Thoracic aorta (tissue), 2 donors: Measurements from ENCODE around the gene CHRM1. TPM values are rescaled to one million over a fixed set of nuclear protein-coding genes. Genes with fewer than 3 reads are reported as not detected.
A peak's percentile ranks its signal among the peaks of the same experiment; 100 is the strongest.

Source experiments
- ATAC-seq: fragments of 150-250 bp; one replicate; pipeline ENCODE4 v1.8.0; 2017; ENCODE audit warnings: low read depth; ENCODE audit not compliant: insufficient number of reproducible peaks, low FRiP score
- DNase-seq: peaks from one replicate; pipeline ENCODE4 v3.0.0-alpha.2; 2020; ENCODE audit warnings: low spot score
- H3K27ac ChIP-seq, 2 donors: fragments of 200-600 bp; sonication (generic); 1 replicate in 1 of 2; 2 replicates in 1 of 2; pipeline ENCODE4 v1.5.1; 2016; ENCODE audit warnings: mild to moderate bottlenecking in 2 of 2, moderate library complexity in 2 of 2
- H3K27me3 ChIP-seq: fragments of 200-600 bp; sonication (generic); replicated peaks from 2 replicates; pipeline ENCODE4 v1.6.0; 2016; ENCODE audit warnings: mild to moderate bottlenecking; ENCODE audit not compliant: insufficient read depth
- H3K36me3 ChIP-seq: fragments of 200-600 bp; sonication (generic); one replicate; pipeline ENCODE4 v1.5.1; 2016
- H3K4me1 ChIP-seq, 2 donors: fragments of 200-600 bp; sonication (generic); 1 replicate in 1 of 2; 2 replicates in 1 of 2; pipeline versions ENCODE4 v1.5.1 to v1.6.0; 2016; ENCODE audit warnings: low read depth in 2 of 2, mild to moderate bottlenecking in 1 of 2; ENCODE audit not compliant: control insufficient read depth in 1 of 2
- H3K4me3 ChIP-seq: fragments of 200-600 bp; sonication (generic); 2 replicates; pipeline ENCODE4 v1.5.1; 2016; ENCODE audit warnings: mild to moderate bottlenecking
- H3K9me3 ChIP-seq: fragments of 200-600 bp; sonication (generic); 2 replicates; pipeline ENCODE4 v1.5.1; 2016
- total RNA-seq, 2 donors: library from RNA; depleted of rRNA; stranded (reverse); fragments of >200 nt; gene quantifications; one replicate each; pipeline versions ENCODE4 v1.1.0 to v1.2.3, GENCODE V29; 2016
- TF ChIP-seq, protein P1 (sequence below): fragments of 200-600 bp; sonication (generic); IDR thresholded peaks from one replicate; pipeline ENCODE4 v1.5.1; 2019; ENCODE audit warnings: antibody characterized with exemption

The CHRM1 gene
- total RNA-seq, 2 donors from 2014 or later: not detected

DNA sequence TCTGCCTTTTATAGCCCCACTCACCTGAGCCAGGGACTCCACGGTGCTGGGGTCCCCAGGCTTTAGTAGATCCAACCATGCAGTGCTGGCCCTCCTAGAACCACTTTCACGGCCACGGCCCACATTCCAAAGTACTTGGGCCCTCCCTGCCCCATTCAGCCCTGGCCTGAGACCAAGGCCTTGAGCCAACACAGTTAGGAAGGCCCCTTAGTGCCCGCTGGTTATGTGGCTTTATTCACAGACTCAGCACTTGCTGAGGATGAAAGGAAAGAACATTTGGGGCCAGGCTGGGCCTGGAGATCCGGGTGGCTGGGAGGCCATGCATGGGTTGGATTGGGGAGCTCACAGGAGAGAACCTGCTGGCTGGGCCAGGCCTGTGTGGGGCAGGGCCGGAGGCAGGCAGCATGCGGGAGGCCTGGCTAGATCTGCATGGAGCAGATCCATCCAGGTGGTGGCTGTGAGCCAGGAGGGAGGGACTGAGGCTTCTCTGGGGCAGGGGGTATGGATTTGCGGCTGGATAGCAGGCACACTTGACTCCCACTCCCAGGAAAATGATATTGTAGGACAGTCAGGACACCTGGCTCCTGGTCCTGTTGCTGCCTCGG lies 12.6 kb downstream of the CHRM1 start:
- TF ChIP-seq, protein P1, sequence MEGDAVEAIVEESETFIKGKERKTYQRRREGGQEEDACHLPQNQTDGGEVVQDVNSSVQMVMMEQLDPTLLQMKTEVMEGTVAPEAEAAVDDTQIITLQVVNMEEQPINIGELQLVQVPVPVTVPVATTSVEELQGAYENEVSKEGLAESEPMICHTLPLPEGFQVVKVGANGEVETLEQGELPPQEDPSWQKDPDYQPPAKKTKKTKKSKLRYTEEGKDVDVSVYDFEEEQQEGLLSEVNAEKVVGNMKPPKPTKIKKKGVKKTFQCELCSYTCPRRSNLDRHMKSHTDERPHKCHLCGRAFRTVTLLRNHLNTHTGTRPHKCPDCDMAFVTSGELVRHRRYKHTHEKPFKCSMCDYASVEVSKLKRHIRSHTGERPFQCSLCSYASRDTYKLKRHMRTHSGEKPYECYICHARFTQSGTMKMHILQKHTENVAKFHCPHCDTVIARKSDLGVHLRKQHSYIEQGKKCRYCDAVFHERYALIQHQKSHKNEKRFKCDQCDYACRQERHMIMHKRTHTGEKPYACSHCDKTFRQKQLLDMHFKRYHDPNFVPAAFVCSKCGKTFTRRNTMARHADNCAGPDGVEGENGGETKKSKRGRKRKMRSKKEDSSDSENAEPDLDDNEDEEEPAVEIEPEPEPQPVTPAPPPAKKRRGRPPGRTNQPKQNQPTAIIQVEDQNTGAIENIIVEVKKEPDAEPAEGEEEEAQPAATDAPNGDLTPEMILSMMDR: no peak
- no peak for DNase-seq
- no peak overlapping the region for H3K27ac ChIP-seq
- H3K4me1 ChIP-seq: peaks cover 0 to 13% of the 10 kb centered on the region in 2 donors
- no peaks in the 10 kb centered on the region for H3K9me3 ChIP-seq
- no peaks in the 10 kb centered on the region for H3K36me3 ChIP-seq
- ATAC-seq: no peak
- no peaks in the 10 kb centered on the region for H3K27me3 ChIP-seq
- H3K4me3 ChIP-seq: no peak overlapping the region

DNA sequence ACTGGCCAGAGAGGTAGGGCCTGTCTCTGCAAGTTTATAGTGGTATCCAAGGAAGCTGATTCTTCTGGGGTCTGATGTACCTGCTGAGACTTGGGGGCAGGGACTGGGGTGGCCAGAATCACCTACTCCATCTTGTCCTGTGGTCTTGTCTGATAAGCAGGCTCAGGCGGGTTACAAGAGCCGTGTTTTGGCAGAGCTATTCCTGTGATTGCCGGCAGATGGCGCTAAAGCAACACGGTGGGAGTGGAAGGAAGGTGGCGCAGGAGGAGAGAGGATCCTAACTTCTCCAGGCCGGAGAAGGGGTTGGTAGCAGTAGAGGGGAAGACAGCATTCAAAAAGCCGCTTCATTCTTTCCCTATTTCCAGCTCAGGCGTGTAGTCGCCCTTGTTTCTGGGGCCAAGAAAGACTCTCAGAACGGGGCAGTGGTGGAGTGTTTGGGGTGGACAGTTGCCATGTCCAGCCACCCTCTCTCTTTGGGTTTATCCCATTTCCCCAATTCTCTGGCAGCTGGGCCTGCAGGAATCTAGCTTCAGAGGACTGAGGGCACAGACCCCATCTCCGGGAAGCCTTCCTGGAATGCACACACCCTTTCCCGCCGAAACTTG lies 15.1 kb downstream of the CHRM1 start:
- ATAC-seq: no peak
- DNase-seq: peak; percentile 38
- Histone ChIP-seq H3K27me3 (no peaks in the 10 kb centered on the region), H3K36me3 (no peaks in the 10 kb centered on the region), H3K4me3 (no peak overlapping the region), H3K9me3 (no peaks in the 10 kb centered on the region), H3K4me1 (peaks cover 0 to 13% of the 10 kb centered on the region in 2 donors), H3K27ac (no peak overlapping the region)
- TF ChIP-seq, protein P1: peak; percentile 99

DNA sequence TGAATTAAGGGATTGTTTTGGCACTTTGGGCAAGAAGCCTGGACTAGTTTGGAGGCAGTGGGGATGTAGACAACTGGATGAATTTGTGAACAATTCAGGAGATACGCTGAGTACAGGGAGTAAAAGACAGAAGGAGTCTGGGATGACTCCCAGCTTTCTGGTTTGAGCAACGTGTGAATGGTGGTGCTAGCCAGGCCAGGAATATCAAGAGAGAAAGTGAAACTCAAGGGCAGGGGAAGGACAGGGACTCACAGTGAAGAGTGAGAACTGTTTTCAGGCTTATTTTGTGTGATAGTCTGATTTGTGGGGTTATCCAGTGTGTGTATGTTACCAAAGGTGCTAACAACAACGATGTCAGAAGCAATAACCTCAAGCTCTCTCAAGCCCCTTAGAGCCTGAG lies 15.9 kb downstream of the CHRM1 start:
- Histone ChIP-seq H3K36me3 (no peaks in the 10 kb centered on the region), H3K4me1 (peaks cover 0 to 13% of the 10 kb centered on the region in 2 donors), H3K9me3 (no peaks in the 10 kb centered on the region), H3K27ac (no peak overlapping the region), H3K27me3 (no peaks in the 10 kb centered on the region), H3K4me3 (no peak overlapping the region)
- no peak for DNase-seq
- no peak for ATAC-seq
- TF ChIP-seq, protein P1: no peak

DNA sequence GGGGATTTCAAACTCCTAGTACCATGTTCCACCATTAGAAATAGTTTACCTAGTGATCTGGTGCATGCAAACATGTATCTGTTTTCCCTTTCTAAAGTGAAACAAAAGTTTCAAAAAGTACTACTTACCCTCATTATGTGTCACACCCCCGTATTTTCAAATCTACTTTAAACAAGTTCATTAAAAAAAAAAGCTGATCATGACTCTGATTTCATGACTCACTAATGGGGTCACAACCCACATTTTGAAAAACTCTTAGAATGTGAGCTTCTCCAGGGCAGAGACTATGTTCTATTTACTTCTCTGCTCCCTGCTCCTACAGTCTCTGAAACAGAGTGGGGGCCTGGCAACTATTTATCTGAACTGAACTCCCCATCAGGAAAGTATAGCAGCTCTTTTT lies 18.2 kb downstream of the CHRM1 start:
- DNase-seq (no peak), ATAC-seq (no peak)
- H3K27ac ChIP-seq: no peak overlapping the region
- no peaks in the 10 kb centered on the region for H3K27me3 ChIP-seq
- no peaks in the 10 kb centered on the region for H3K9me3 ChIP-seq
- H3K4me3 ChIP-seq: no peak overlapping the region
- H3K4me1 ChIP-seq: no peaks in the 10 kb centered on the region
- TF ChIP-seq, protein P1: no peak
- no peaks in the 10 kb centered on the region for H3K36me3 ChIP-seq

DNA sequence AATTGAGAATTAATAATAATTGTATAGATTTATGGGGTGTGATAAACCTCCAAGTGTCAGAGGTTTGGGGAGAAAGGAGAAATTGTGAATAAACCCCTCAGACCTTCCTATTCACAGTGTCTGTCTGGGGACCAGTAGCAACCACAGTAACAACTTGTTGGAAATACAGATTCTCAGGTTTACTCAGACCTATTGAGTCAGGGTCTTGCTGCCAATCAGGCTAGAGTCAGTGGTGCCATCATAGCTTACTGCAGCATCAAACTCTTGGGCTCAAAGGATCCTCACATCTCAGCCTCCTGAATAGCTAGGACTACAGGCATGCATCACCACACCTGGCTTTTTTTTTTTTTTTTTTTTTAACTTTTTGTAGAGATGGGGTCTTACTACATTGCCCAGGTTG lies 23.1 kb downstream of the CHRM1 start:
- H3K9me3 ChIP-seq: no peaks in the 10 kb centered on the region
- no peaks in the 10 kb centered on the region for H3K4me1 ChIP-seq
- no peaks in the 10 kb centered on the region for H3K36me3 ChIP-seq
- TF ChIP-seq, protein P1: no peak
- DNase-seq (no peak), ATAC-seq (no peak)
- H3K4me3 ChIP-seq: no peak overlapping the region
- no peaks in the 10 kb centered on the region for H3K27me3 ChIP-seq
- no peak overlapping the region for H3K27ac ChIP-seq
